EH (cell line): ENCODE data around the gene EFNA3.

Experiments
- DNase-seq: peaks from one replicate; pipeline ENCODE4 v3.0.0-alpha.2; 2015; ENCODE audit warnings: low read depth

Gene EFNA3

DNA sequence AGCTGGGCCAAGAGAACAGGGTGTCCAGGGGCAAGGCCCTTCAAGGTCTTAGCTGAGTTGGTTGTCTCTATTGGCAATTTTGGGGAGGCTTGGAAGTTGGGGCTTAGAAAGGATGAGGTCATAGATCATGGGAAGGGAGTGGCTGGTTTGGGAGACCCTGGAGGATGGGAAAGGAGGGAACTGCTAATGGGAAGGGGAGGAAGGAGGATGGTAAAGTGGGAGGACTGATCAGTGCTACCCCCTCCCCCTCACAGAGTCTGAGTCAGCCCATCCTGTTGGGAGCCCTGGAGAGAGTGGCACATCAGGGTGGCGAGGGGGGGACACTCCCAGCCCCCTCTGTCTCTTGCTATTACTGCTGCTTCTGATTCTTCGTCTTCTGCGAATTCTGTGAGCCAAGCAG is 10.0 kb upstream of the EFNA3 start:
- no peak for DNase-seq

DNA sequence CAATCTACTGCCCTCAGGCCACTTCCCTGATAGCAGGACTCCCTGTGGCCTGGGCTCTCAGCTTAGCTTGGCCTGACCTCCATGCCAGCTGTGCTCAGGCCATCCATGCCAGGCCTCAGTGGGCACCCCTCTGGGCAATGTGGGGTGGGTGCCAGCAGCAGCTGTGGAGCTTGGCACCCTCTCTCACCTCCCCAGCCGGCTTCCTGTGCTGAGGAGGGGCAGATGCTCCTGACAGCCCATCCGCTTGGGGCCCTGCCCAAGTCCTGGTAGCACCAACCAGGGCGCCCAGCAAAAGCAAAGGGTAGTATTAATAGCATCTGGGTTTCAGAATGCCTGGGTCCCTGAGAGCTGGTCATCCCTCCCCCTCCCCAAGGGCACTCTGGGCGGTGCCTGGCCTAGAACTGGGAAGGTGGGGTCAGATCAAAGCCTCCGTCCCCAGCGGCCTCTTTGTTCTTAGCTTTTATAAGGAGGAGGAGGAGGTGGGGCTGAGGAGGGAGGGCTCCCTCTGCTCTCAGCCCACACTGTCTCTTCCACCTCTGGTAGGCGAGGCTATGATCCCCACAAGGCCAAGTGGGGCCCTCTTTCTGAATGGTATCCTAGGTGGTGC is 9.0 kb upstream of the EFNA3 start:
- DNase-seq: no peak

DNA sequence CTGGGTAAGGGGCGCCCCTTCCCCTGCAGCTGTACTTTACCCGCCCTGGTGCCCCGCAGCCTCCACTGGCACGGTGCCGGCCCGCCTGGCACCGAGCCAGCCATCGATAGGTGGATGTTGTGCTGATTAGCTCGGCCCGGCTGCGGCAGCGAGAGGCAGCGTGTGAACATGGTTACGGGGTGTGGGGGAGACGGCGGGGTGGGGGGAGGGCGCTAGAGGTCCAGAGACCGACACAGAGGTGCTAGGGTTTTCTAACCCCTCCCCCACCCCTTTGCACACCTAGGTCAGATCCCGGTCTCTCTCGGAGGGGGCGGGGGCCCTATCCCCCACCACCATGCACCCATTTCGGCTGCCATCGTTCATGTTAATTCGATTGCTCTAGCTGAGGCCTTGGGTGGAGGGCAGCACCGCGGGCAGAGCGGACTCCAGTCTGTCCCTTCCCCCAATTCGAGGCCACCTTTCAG is 8.4 kb upstream of the EFNA3 start:
- no peak for DNase-seq

DNA sequence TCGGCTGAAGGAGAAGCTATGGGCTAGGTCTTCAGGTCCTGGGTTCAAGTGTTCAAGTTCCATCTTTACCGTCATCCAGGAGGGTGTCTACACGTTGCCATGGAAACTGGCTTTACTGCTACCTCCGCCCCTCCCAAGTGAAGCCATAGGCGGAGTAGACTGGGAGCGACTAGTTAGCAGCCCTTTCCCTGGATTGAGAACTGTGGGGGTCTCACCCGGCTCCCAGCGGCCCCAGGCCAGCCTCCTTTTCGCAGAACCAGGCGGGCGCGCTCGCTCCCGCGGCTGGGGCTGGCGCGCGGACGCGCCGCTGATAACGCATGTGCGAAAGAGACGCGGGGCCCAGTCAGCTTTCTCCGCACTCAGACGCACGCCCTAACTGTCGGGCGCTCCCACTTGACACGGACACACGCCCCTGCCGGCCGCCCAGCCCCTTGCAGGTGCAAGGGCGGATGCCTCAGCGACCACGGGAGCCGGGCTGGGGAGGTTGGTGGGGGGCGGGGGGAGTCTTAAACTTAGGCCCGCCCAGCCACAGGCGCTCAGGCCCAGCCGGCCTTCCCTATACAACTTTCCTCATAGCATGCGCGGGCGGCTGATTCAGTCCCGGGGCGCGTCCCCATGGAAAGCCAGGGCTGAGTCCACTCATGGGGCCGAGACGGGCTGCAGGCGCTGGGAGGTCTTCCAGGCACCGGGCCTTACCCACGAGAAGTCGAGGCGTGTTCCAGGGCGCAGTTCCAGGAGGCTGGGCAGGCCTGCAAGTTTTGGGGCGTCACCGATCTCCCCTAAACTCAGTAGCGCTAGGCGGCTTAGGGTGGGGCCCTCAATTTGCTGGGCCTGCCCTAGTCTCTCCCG is 7.7 kb upstream of the EFNA3 start:
- DNase-seq: peak; percentile 72

DNA sequence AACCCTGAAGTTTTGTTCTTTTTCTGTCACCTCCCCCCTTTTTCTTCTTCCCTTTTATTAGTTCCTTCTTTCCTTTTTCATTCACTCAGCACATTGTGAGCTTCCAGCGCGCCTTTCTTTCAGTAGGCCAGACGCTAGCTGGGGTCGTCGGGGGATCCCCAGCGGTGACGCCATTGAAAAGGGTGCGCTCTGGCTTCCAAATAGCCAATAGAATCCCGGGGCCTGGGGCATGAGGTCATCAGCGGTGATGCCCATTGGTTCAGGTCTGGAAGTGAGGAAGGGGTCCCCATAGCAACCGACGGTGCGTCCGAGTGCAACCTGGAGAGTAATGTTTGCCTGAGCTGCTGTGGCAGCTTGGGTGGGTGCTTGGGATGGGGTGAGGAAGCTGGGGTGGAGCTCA is 6.9 kb upstream of the EFNA3 start:
- no peak for DNase-seq

DNA sequence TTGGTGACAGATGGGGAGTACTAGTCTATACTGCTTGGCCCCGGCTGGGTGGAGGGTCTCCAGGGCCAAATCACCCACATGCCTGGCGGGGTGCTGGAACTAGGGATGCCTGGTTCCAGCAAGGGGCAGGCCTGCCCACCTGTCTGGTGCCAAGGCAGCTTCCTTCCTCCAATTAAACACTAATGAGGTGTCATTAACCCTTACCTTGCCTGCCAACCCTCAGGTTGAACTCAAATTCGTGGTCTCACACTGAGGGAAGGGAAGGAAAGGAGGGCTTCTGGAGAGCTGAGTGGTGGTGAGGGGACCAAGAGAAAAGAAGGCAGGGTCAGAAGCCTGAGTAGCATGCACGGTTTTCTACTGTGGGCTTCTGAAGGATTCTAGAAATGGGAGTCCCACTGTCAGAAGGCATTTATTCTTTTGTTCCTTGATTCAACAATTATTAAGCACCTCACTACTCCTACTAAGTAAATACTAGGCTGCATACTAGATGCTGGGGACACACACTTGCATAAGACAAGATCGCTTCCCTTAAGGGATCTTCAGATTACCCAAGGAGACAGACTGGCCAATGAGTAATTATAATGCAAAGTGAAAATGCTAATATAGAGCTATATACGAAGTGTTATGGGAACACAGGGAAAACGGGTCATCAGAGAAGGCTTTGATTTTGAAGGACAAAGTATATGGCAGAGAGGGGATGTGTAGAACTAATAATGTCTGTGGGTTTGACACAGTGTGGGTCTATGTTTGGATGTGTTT is 5.9 kb upstream of the EFNA3 start:
- DNase-seq: no peak

DNA sequence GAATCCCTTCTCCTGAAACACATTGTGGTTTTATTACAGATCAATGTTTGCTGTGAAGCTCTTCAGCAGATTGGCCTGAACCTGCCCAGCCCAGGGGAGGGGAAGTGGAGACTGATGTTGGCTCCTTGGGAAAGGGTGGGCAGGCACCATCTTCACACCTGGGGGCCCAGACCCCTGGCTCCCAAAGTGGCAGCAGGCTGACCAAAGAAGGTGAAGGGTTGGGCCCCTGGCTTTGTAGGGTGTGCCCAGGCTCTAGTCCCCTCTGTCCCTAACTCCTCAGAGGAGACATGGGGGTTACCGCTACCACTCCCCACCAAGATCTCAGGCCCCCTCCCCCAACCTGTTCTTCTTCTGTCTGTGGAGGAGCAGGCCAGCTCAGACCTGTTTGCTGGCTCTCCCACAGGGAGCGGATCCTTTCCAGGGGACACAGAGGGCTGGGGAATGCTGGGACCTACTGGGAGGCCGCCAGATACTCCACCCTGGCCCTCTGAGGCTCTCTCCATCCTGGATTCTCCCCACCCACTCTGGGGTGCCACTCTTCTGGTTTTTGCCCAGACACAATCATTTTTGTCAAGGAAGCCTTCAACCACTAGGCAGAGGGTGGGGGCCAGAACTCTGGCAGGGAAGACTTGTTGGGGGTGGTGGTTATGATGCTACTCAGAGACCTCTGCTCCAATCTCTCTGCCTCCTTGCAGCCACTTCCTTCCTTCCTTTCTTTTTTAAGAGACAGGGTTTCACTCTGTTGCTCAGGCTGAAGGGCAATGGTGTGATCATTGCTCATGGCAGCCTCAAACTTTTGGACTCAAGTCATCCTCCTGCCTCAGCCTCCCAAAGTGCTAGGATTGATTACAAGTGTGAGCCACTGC is 5.0 kb upstream of the EFNA3 start:
- no peak for DNase-seq

DNA sequence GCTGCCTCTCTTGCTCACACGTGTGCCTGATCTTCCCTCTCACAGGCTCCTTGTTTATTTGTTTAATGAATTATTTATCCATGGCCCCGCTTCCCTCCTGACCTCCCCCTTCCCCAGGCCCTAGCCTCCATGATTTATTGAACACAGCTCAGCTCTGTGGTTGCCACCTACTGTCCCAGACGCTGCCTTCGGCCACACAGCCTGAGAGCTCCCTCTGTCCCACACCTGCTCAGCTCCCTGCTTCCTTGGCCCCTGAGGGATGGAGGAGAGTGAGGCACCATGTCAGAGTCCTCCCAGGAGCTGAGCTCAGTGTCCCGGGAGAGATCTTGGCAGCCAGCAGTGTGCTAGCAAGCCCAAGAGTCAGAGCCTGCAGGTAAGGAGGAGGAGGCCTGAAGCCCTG is 3.1 kb upstream of the EFNA3 start:
- DNase-seq: no peak

DNA sequence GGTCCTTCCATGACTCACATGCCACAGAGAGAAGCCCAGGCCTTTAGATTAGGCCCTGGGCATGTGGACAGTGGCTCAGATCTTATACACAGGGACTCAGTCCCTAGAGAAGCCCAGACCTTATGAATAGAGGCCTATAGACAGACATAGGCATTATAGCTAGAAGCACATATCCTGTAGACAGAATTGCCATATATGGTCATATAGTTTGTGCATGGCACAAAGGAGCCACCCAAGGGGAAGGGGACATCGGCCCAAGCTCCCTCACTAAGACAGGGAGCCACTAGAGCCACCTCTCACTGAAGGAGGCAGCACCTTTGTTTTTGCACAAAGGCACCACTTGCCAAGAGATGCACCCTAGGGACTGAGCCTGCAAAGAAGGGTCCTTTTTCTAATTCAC is 2.3 kb upstream of the EFNA3 start:
- DNase-seq: no peak

DNA sequence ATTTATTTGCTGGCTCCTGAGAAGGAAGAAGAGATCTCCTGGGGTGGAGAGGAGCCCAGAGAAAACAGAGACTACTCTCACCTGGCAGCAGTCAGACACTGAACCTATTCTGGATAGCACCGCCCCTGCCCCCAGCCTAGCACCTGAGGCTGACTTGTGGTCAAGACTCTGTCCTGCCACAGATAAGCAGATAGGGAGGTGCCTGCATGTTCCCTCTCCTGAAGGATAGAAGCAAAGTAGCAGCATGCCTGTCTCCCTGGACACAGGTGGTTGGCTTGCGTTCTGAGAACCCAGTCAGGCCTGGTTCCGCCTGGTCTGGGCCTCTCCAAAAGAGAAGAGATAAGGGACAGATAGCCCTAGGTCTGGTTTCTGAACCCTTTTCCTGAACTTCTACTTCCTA is 1.3 kb upstream of the EFNA3 start:
- no peak for DNase-seq

DNA sequence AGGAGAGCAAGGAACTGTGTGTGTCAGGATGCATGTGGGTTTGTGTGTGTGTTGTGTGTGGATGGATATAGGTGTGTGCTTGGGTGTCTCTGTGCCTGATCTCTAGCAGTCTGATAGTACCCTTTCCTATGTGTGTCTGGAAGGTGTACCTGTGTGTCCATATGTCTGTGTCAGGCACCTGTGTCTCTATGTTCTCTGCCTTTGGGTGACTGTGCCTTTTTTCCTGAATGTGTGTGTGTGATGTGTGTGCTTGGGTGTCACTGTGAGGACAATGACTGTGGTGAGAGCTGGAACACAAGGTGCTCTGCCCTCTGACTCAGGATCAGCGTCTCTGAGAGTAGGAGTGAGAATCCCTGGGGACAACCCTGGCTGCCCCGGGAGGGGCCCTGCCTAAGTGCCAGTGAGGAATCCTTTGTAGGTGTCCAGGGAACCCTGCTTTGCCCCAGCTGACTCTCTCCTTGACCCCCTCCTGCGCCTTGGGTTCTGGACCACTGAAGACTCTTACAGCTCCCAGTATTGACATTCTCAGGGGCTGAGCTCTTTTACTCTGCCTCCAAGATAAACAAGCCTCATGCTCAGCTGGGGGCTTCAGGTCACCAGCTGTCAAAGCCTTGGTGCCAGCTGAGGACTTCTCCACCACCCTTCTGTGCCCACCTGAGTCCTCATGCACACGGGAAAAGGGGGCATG is 735 bp upstream of the EFNA3 start:
- DNase-seq: no peak

DNA sequence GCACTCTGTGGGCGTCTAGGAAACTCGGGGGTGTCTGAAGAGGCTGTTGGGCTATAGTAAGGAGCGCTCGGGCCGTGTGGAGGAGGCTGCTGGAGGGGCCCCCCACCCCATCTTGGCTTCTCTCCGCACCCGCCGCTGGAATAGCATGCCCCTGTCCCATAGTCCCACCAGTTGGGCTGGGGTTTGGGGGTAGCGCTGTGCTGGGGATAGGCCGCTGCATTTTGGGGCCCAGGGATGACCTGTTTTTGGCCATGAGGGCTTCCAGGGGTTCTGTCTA is 511 bp downstream of the EFNA3 start:
- no peak for DNase-seq

DNA sequence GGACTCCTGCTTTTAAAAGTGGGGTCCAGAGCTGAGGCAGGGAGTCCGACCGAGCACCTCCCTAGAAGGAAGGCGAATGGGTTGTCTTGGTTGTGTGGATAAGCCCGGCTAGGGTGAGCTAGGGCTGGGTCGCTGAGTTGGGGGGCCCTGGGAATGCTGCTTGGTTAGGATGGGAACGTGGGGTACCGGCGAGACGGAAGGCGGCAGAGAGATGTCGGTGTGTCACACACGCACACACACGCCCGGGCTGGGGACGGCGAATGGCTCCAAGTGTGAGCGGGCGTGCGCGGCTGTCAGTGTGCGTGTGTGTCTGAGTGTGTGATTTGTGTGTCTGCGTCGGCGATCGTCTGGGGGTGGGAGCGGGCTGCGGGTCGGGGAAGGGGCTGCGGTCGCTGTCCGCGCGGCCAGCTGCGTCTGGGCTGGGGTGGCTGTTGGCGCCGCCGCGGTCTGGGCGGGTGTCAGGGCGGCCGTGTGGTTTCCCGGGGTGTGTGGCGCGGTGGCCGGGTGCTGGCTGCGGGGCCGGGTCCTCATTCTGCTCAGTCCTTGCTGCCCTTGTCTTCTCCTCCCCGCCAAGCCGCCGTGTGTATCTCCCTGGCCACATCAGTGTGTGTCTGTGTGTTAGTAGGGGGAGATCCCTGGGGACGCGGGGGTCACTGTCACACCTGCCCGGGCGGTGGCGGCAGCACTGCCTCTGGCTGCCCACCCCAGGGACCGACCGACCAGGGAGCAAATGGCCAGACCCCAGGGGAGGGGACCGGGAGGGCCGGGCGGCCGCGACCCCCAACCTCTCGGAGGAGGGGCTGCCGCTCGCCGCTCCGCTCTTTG is 1.1 kb downstream of the EFNA3 start:
- no peak for DNase-seq

DNA sequence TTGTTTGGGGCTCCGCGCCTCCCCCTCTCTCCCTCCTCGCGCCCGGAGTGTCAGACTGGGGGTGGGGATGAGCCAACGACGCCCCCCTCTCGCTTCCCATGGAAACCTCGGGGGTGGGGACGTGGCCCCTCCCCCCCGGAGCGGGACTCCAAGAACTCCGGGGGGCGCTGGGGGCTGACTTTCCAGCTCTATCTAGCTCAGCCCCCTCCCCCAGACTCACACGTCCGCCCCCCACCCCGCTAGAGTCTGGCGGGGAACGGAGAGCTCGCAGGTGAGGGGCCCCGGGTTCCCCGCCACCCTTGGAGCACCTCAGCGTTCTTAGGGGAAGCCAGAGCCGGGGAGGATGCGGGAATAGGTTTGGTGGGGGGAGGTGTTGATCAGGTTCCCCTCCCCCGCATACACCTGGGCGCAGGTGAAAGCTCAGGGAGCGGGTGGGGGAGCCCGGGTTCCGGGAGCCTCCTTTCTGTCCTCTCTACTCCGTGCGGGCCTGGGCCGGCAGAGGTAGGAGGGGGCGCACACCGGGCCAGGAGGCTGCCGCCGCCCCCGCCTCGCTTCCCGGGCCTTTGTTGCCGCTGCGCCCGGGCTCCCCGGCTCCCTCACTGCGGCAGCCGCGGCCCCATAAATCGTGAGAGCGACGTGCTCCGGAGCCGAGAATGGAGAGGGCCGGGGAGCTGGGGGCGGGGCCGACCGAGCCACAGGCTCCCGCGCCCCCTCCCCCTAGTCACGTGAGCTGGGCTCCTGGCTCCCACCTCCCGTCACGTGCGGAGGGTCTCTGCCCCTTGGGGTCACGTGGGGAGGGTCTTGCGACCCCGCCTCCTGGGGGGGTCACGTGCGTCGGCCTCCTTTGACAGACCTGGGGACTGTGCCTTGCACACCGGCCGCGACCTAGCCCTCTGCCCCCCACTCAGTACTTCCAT is 1.9 kb downstream of the EFNA3 start:
- peak; percentile 19 for DNase-seq

DNA sequence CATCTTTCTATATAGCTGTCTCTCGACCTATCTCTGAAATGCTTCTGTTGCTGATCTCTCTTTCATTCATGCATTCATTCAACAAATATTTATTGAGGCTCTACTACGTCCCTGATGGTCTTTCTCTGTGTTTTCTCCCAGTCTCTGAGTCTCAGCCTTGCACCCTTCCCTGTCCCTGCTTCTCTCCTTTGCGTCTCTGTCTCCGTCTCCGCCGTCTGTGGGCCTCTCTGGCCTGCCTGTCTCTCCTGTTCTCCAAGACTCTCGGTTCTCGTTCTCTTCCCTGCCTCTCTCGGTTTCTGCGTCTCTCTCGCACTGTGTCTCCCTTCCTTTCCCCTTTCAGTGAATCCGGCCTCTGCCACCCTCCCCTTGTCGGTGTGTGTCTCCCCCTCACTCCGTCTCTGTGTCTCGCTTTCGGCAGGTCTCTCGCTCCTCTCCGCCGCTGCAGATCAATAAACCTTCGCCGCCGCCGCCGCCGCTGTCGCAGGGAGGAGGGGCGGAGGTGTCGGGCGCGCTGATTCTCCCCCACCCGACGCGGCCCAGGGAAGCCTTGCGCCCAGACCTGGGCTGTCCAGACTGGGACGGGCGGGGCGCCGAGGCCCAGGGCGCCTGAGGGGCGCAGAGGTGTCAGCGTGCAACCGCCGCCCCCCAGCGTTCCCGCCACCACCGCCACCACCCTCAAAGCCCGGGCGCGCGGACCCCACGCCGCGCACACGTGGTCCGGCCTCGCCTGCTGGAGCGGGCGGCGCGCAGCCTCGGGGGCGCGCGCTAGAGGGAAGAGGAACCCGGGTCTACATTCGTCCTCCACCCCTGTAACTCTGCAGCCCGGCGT is 3.0 kb downstream of the EFNA3 start:
- DNase-seq: peak; percentile 11

DNA sequence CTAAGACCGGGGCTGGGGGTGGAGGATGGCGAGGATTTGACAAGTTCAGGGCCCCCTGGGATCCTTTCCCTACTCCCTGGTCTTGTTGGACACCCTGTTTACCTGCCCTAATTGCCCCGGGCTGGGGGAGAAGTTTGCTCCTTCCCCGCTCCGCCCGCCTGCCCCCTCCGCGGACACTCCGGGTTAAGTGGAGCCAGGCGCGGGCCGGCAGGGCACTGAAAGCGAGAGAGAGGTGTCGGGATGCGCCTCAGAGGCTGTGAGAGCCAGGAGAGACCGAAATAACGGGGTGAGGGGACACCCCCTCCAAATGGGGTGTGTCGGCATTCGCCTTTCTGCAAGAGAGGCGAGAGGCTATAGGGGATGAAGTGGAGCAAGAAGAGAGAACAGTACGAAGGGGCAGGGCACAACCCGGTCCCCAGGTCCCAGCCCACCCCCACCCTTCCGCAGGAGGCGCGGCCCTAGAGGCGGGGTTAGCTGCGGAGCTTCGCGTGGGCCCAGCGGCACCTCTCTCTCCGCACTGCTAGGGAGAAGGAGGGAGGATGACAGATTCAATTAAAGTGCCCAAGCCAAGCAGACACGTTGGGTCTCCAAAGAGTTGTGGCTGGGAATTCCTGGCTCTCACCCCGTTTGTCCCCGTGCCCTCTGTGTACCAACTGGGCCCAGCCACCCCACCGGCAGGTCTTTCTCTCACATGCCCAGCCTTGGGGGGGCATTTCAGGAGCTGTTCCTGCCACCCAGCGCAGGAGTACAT is 3.8 kb downstream of the EFNA3 start:
- no peak for DNase-seq

DNA sequence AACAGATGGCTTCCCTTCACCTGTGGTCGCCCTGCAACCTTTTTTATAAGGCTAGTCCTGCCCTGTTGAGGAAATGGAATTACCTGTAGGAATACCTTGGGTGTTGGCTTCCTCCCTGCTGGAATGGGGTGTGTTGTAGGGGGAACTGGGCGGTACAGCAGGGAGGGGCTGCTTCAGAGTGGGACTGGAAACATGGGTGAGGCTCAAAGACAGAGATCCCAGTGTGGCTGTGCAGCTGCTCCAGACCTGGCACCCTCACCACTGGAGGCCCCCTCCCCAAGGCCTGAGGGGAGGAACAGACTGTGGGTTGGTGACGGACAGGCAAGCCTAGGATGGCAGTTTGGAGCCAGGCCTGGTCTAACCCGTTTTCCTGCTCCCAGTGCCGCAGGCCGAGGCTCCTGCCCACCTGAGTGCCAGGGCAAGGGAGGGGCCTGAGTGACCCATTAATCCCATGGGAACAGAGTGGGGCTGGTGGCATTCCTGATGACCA is 4.5 kb downstream of the EFNA3 start:
- no peak for DNase-seq
